ENCODE results near the gene TNFRSF17. TPM values are rescaled to one million over a fixed set of nuclear protein-coding genes. Genes with fewer than 3 reads are reported as not detected.

Gene TNFRSF17
- total RNA-seq, 2 donors from 2014 or later: 1.3 to 4.2 TPM

- no peaks in the 10 kb centered on the region for H3K9me3 ChIP-seq
- H3K4me1 ChIP-seq: no peaks in the 10 kb centered on the region
- no peaks in the 10 kb centered on the region for H3K27me3 ChIP-seq
- intact Hi-C loops (cut with DNase I): no loop called here
- no peak for TF ChIP-seq CTCF (IDR thresholded peaks at IDR 0.05)
- H3K27ac ChIP-seq: no peak overlapping the region
- H3K36me3 ChIP-seq: no peaks in the 10 kb centered on the region
- no peak overlapping the region for H3K9ac ChIP-seq (ENCODE audit: low read depth in 2 of 2, low read length in 2 of 2)
- no peak overlapping the region for H3K4me3 ChIP-seq
- DNase-seq: no peak
Observed at GRCh38 chr16:11986521-11987057, 21.6 kb downstream of the TNFRSF17 start.

GRCh38 chr16:11988258-11988978 lies 23.4 kb downstream of the TNFRSF17 start:
- Histone ChIP-seq H3K4me1 (no peaks in the 10 kb centered on the region), H3K4me3 (no peak overlapping the region), H3K27me3 (no peaks in the 10 kb centered on the region), H3K9ac (ENCODE audit: low read depth in 2 of 2, low read length in 2 of 2) (no peak overlapping the region), H3K36me3 (no peaks in the 10 kb centered on the region), H3K9me3 (no peaks in the 10 kb centered on the region), H3K27ac (no peak overlapping the region)
- no peak for DNase-seq
- TF ChIP-seq CTCF (IDR thresholded peaks at IDR 0.05): no peak
- intact Hi-C loops (cut with DNase I): no loop called here

- Histone ChIP-seq H3K27me3 (no peaks in the 10 kb centered on the region), H3K9ac (ENCODE audit: low read depth in 2 of 2, low read length in 2 of 2) (no peak overlapping the region), H3K4me1 (no peaks in the 10 kb centered on the region), H3K4me3 (no peak overlapping the region), H3K36me3 (no peaks in the 10 kb centered on the region), H3K9me3 (no peaks in the 10 kb centered on the region), H3K27ac (no peak overlapping the region)
- TF ChIP-seq CTCF (IDR thresholded peaks at IDR 0.05): no peak
- intact Hi-C loops (cut with DNase I): no loop called here
- DNase-seq: no peak
Observed at GRCh38 chr16:11990702-11991390, 25.8 kb downstream of the TNFRSF17 start.

- Histone ChIP-seq H3K36me3 (no peaks in the 10 kb centered on the region), H3K27me3 (no peaks in the 10 kb centered on the region), H3K4me1 (no peaks in the 10 kb centered on the region), H3K27ac (no peak overlapping the region), H3K9me3 (no peaks in the 10 kb centered on the region), H3K9ac (ENCODE audit: low read depth in 2 of 2, low read length in 2 of 2) (no peak overlapping the region), H3K4me3 (no peak overlapping the region)
- intact Hi-C loops (cut with DNase I): no loop called here
- DNase-seq: no peak
- no peak for TF ChIP-seq CTCF (IDR thresholded peaks at IDR 0.05)
Observed at GRCh38 chr16:11992008-11992584, 27.1 kb downstream of the TNFRSF17 start.

- intact Hi-C loops (cut with DNase I): no loop called here
- no peak for TF ChIP-seq CTCF (IDR thresholded peaks at IDR 0.05)
- Histone ChIP-seq H3K4me1 (no peaks in the 10 kb centered on the region), H3K27me3 (no peaks in the 10 kb centered on the region), H3K27ac (no peak overlapping the region), H3K36me3 (no peaks in the 10 kb centered on the region), H3K9ac (ENCODE audit: low read depth in 2 of 2, low read length in 2 of 2) (no peak overlapping the region), H3K9me3 (no peaks in the 10 kb centered on the region), H3K4me3 (no peak overlapping the region)
- DNase-seq: no peak
Observed at GRCh38 chr16:11992586-11993524, 27.8 kb downstream of the TNFRSF17 start.
